NCI-H345 (cell line): ENCODE measurements around the gene FKBP10.

Source experiments
- DNase-seq: peaks from one replicate; lab custom pipeline; 2025; lab: John Stamatoyannopoulos, UW

The FKBP10 gene

GRCh38 chr17:41784207-41784744, 28.5 kb upstream of the FKBP10 start:
- no peak for DNase-seq

- DNase-seq = no peak
These were observed 27.5 kb upstream of the FKBP10 start for GRCh38 chr17:41785091-41785858.

- peak; percentile 68 for DNase-seq
These were observed 27.0 kb upstream of the FKBP10 start for GRCh38 chr17:41785859-41786226.

GRCh38 chr17:41786227-41787020, 26.4 kb upstream of the FKBP10 start, which contains the start of gene JUP:
Gene JUP, minus strand, starts transcription at chr17:41786711. Its CDS starts 14,857 bp downstream, at chr17:41771854.
- DNase-seq = peak; percentile 100

- DNase-seq = no peak
These were observed 25.8 kb upstream of the FKBP10 start for GRCh38 chr17:41787021-41787418.

- no peak for DNase-seq
These were observed 19.7 kb upstream of the FKBP10 start for GRCh38 chr17:41792845-41793783.

GRCh38 chr17:41793784-41794539, 18.8 kb upstream of the FKBP10 start:
- DNase-seq = no peak

- no peak for DNase-seq
These were observed 18.2 kb upstream of the FKBP10 start for GRCh38 chr17:41794540-41794975.

GRCh38 chr17:41796121-41796895, 16.5 kb upstream of the FKBP10 start:
- DNase-seq = no peak

GRCh38 chr17:41797377-41797776, 15.4 kb upstream of the FKBP10 start:
- DNase-seq = no peak

GRCh38 chr17:41799366-41799765, 13.4 kb upstream of the FKBP10 start:
- no peak for DNase-seq

GRCh38 chr17:41800601-41801373, 12.0 kb upstream of the FKBP10 start:
- DNase-seq = peak; percentile 7

- DNase-seq = peak; percentile 65
These were observed 11.2 kb upstream of the FKBP10 start for GRCh38 chr17:41801374-41802271.

- DNase-seq = no peak
These were observed 9.5 kb upstream of the FKBP10 start for GRCh38 chr17:41803049-41804020.

GRCh38 chr17:41806685-41807445, 5.9 kb upstream of the FKBP10 start:
- no peak for DNase-seq
